GM12865 (cell line): Measurements from ENCODE around the gene MRPL16.

Experiments used
- DNase-seq: peaks from one replicate; pipeline ENCODE4 v3.0.0; 2010; ENCODE audit warnings: low read depth
- H3K4me3 ChIP-seq: 2 replicates; pipeline ENCODE4 v1.5.1; 2011; ENCODE audit warnings: mild to moderate bottlenecking, low read depth, low read length, control low read depth
- CTCF ChIP-seq: IDR thresholded peaks from 2 replicates; pipeline ENCODE4 v1.5.1; 2011; ENCODE audit warnings: low read length, control low read depth, low read depth, inconsistent platforms; ENCODE audit not compliant: insufficient read depth; ENCODE audit errors: missing control alignments

The MRPL16 gene

DNA sequence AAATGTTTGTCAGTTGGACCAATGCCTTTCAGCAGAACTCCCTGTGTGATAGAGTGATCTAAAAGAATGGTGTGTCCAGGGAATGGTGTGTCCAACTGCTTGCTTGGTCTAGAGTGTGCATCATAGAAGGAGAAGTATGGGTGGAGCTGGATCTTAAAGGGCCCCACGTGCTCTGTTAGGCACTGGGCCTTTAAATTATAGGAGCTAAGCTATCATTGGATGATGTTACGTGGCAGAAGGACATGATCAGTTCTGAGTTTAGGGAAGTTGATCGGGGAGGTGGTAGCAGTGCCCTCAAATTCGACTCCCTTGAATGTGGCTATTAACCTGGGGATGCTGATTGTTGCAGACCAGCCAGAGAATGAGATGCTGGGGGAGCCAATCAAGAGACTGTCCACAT is 39.0 kb downstream of the MRPL16 start:
- no peak for TF ChIP-seq CTCF
- no peak overlapping the region for H3K4me3 ChIP-seq
- DNase-seq, result no peak

GRCh38 chr11:59770869-59771268 is 39.7 kb downstream of the MRPL16 start:
- no peak for DNase-seq
- no peak overlapping the region for H3K4me3 ChIP-seq
- TF ChIP-seq CTCF, result no peak

DNA sequence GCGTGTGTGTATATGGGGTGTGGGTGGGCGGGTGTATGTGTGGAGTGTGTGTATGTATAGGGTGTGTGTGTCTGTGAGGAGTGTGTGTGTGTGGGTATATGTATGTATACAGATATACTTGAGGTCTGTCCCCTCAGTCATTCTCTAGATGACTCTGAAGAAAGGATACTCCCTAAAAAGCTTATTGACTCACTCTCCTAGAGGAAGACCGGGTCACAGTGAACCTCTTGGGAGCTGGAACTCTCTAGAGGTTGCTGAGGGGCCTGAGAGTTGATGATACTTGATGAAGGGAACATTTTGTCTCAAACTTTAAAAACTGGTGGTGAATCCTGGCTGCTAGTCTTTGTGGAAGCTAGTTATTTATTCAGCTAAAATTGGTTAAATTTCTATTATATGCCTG is 40.3 kb downstream of the MRPL16 start:
- no peak for DNase-seq
- no peak overlapping the region for H3K4me3 ChIP-seq
- no peak for TF ChIP-seq CTCF

DNA sequence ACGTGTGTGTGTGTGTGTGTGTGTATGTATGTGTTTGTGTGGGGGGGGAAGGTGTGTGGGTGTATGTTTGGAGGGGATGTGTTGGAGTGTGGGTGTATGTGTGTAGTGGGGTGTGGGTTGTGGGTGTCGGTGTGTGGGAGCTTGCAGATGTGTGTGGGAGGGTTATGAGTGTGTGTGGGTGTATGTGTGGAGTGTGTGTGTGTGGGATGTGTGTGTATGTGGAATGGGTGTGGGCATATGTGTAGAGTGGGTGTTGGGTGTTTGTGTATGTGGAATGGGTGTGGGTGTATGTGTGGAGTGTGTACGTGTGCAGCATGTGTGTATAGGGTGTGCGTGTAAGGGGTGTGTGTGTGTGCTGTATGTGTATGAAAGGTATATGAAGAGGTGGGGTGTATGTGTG is 40.8 kb downstream of the MRPL16 start:
- DNase-seq, result no peak
- TF ChIP-seq CTCF, result no peak

GRCh38 chr11:59769111-59769510 is 41.5 kb downstream of the MRPL16 start:
- TF ChIP-seq CTCF, result no peak
- no peak overlapping the region for H3K4me3 ChIP-seq
- no peak for DNase-seq

More for the DNA sequence above, 40.8 kb downstream of the MRPL16 start:
- no peak overlapping the region for H3K4me3 ChIP-seq

DNA sequence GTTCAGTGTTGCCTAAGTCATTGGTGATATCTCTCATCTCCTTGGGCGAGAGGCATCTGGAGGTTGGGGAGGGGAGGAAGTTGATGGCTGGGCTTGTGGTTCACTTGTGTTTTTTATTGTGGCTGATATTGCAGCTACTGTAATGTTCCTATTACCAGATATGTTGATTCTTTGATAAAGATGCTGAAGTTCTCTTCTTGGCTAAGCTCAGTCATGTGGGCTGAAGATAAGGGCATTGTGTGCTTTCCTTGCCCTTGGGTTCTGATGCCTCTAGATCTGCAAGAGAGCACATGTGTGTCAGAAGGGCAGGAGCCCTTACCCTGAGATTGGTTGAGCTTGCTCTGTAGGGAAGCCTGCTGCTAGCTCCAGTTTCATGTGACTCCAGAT is 43.4 kb downstream of the MRPL16 start:
- no peak overlapping the region for H3K4me3 ChIP-seq
- no peak for TF ChIP-seq CTCF
- no peak for DNase-seq

DNA sequence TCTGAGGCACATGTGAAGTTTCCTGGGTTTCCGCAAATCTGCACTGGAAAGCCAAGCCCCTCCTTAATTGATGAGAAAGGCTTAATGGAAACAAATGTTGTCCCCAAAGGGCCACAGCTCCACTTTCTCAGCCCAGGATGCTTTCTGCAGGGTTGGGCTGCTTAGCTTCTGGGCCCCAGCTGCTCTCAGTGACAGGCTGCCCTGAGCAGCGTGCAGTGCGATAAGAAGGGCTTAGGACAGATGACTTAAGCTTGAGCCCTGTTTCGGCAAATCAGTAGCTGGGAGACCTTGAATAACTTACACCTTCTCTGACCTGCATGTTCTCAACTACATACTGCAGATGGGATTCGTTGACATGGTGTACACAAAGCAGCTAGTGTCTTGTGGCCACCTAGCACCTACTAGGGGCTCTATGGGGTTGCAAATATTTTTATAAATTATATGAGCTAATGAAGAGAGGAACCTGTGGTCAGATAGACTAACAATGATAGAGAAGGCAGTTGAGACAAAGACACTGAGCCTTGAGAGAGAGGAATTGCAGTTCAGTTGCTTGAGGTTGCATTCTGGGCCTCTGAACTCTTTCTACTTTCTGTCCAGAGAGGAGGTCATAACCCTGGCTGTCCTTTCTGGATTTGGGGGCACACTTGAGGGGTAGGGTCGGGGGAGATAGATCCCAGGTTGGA is 43.9 kb downstream of the MRPL16 start:
- no peak for DNase-seq
- no peak for TF ChIP-seq CTCF
- H3K4me3 ChIP-seq, result no peak overlapping the region
